GM13976 (cell line): ENCODE results near the gene PDLIM5.

ENCODE experiments used
- DNase-seq: peaks from one replicate; pipeline ENCODE4 v3.0.0; 2012; ENCODE audit warnings: low spot score
- in situ Hi-C: fragments of 300-500 bp; cut with MboI; formaldehyde crosslinking; loops from one replicate; pipeline ENCODE4 v1.12.0; 2022; ENCODE audit warnings: low sequenced_read_pairs, mixed read lengths, inconsistent platforms; ENCODE audit not compliant: unreplicated experiment
- TF ChIP-seq, protein P1 (sequence below): IDR thresholded peaks from 2 replicates; pipeline ENCODE4 v1.5.1; 2012; ENCODE audit warnings: borderline replicate concordance, mild to moderate bottlenecking; ENCODE audit not compliant: insufficient read depth; ENCODE audit errors: extremely low read depth, missing control alignments, control extremely low read depth

The PDLIM5 gene

DNA sequence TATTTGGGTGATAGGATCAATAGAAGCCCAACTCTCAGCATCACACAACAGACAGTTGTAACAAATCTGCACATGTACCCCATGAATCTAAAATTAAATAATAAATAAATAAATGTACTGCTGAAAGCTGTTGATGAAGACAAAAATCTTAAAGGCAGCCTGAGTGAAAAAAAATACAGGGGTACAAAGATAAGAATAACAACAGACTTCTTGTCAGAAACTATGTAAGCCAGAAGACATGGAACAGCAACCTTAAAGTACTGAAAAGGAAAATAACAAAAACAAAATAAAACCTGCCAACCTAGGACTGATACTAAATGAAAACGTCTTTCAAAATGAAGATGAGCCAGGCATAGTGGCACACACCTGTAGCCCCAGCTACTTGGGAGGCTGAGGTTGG lies 25.0 kb upstream of the PDLIM5 start:
- TF ChIP-seq, protein P1, sequence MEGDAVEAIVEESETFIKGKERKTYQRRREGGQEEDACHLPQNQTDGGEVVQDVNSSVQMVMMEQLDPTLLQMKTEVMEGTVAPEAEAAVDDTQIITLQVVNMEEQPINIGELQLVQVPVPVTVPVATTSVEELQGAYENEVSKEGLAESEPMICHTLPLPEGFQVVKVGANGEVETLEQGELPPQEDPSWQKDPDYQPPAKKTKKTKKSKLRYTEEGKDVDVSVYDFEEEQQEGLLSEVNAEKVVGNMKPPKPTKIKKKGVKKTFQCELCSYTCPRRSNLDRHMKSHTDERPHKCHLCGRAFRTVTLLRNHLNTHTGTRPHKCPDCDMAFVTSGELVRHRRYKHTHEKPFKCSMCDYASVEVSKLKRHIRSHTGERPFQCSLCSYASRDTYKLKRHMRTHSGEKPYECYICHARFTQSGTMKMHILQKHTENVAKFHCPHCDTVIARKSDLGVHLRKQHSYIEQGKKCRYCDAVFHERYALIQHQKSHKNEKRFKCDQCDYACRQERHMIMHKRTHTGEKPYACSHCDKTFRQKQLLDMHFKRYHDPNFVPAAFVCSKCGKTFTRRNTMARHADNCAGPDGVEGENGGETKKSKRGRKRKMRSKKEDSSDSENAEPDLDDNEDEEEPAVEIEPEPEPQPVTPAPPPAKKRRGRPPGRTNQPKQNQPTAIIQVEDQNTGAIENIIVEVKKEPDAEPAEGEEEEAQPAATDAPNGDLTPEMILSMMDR, result no peak
- DNase-seq, result no peak

GRCh38 chr4:94428884-94429283 lies 22.9 kb upstream of the PDLIM5 start:
- TF ChIP-seq, protein P1, result no peak
- in situ Hi-C loops, result no loop called here
- no peak for DNase-seq

More for the DNA sequence above, 25.0 kb upstream of the PDLIM5 start:
- in situ Hi-C loops, result no loop called here

- no peak for DNase-seq
- in situ Hi-C loops, result no loop called here
- TF ChIP-seq, protein P1, result no peak
Observed at GRCh38 chr4:94430406-94430805, 21.3 kb upstream of the PDLIM5 start.

DNA sequence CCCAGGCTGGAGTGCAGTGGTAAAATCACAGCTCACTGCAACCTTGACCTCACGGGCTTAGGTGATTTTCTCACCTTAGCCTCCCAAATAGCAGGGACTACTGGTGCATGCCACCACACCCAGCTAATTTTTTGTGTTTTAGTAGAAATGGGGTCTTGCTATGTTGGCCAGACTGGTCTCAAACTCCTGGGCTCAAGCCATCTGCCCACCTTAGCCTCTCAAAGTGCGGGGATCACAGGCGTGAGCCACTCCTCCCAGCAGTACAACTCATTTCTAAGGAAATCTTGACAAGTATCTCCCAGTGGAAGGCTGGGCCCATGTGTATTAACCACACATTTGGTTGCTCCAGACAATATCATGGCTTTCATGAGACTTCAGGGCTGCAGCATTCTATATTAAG lies 20.4 kb upstream of the PDLIM5 start:
- DNase-seq, result no peak
- TF ChIP-seq, protein P1, result no peak

GRCh38 chr4:94434505-94434904 lies 17.2 kb upstream of the PDLIM5 start:
- no peak for DNase-seq
- in situ Hi-C loops, result no loop called here
- TF ChIP-seq, protein P1, result no peak

More for the DNA sequence above, 20.4 kb upstream of the PDLIM5 start:
- in situ Hi-C loops, result no loop called here

- in situ Hi-C loops, result no loop called here
- TF ChIP-seq, protein P1, result no peak
Observed at GRCh38 chr4:94435874-94436273, 15.9 kb upstream of the PDLIM5 start.

DNA sequence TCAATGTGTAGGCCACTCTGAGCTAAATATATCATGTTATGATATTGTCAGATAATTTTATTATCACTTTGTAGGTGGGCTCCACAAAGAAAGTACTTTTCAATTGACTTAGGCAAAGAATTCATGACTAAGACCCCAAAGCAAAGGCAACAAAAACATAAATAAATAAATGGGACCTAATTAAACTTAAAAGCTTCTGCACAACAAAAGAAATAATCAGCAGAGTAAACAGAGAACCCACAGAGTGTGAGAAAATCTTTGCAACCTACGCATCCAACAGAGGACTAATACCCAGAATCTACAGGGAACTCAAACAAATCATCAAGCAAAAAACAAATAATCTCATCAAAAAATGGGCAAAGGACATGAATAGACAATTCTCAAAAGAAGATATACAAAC lies 15.2 kb upstream of the PDLIM5 start:
- TF ChIP-seq, protein P1, result no peak
- in situ Hi-C loops, result no loop called here
- DNase-seq, result no peak

More at GRCh38 chr4:94435874-94436273, 15.9 kb upstream of the PDLIM5 start:
- DNase-seq, result no peak
